HG02763 (cell line): ENCODE results near the gene TRIM61.
A peak's percentile ranks its signal among the peaks of the same experiment; 100 is the strongest.
"Not testable (repeated sequence)": the region's sequence is repeated elsewhere in the genome, so short reads cannot be mapped to it uniquely, and the experiment has no call there.

Experiments used
- ATAC-seq: cut with Tn5 transposase; IDR thresholded peaks from one replicate; pipeline ENCODE4 v1.9.1; 2021; ENCODE audit warnings: mild to moderate bottlenecking, moderate library complexity; ENCODE audit not compliant: unreplicated experiment

Gene TRIM61

GRCh38 chr4:164959421-164959820 is 18.0 kb downstream of the TRIM61 start:
- ATAC-seq: not testable (repeated sequence)

- ATAC-seq: peak; percentile 100
These were observed 20.5 kb downstream of the TRIM61 start for GRCh38 chr4:164956766-164957643.

- no peak for ATAC-seq
These were observed 22.2 kb downstream of the TRIM61 start for GRCh38 chr4:164955107-164955805.

- no peak for ATAC-seq
These were observed 24.9 kb downstream of the TRIM61 start for GRCh38 chr4:164952551-164952950.

- ATAC-seq: no peak
These were observed 27.9 kb downstream of the TRIM61 start for GRCh38 chr4:164949448-164950143.

- peak; percentile 36 for ATAC-seq
These were observed 28.5 kb downstream of the TRIM61 start for GRCh38 chr4:164948975-164949374.

GRCh38 chr4:164948006-164948405 is 29.5 kb downstream of the TRIM61 start:
- not testable (repeated sequence) for ATAC-seq

- no peak for ATAC-seq
These were observed 30.6 kb downstream of the TRIM61 start for GRCh38 chr4:164946810-164947209.

GRCh38 chr4:164945146-164945545 is 32.3 kb downstream of the TRIM61 start:
- ATAC-seq: no peak

- ATAC-seq: no peak
These were observed 34.3 kb downstream of the TRIM61 start for GRCh38 chr4:164943192-164943591.

- ATAC-seq: peak; percentile 48
These were observed 39.7 kb downstream of the TRIM61 start for GRCh38 chr4:164937576-164938270.

- peak; percentile 51 for ATAC-seq
These were observed 41.4 kb downstream of the TRIM61 start for GRCh38 chr4:164935865-164936606.

GRCh38 chr4:164935363-164935762 is 42.1 kb downstream of the TRIM61 start:
- peak; percentile 55 for ATAC-seq

- ATAC-seq: no peak
These were observed 44.2 kb downstream of the TRIM61 start for GRCh38 chr4:164933244-164933643.

- no peak for ATAC-seq
These were observed 45.7 kb downstream of the TRIM61 start for GRCh38 chr4:164931551-164932324.

- ATAC-seq: no peak
These were observed 46.8 kb downstream of the TRIM61 start for GRCh38 chr4:164930647-164931046.

GRCh38 chr4:164927101-164927500 is 50.4 kb downstream of the TRIM61 start:
- not testable (repeated sequence) for ATAC-seq

GRCh38 chr4:164926301-164926700 is 51.2 kb downstream of the TRIM61 start:
- ATAC-seq: no peak

GRCh38 chr4:164924670-164925238 is 52.7 kb downstream of the TRIM61 start:
- no peak for ATAC-seq
